RWPE1 (cell line): Measurements from ENCODE around the gene CLPTM1L.
"Not testable (repeated sequence)": the region's sequence is repeated elsewhere in the genome, so short reads cannot be mapped to it uniquely, and the experiment has no call there.

ENCODE experiments used
- CTCF ChIA-PET: fragments of 350-600 bp; sonication (Branson Sonifier 250); formaldehyde crosslinking; extraction: SDS; loops from one replicate; lab custom pipeline; 2021; lab: Yijun Ruan, JAX
- POLR2A ChIA-PET: fragments of 400-600 bp; formaldehyde crosslinking; extraction: SDS; loops from one replicate; lab custom pipeline; 2020; ENCODE audit warnings: antibody characterized with exemption; ENCODE audit not compliant: low non-redundant PET; lab: Yijun Ruan, JAX
- DNase-seq: peaks from one replicate; pipeline ENCODE4 v3.0.0; 2012; ENCODE audit warnings: low spot score
- H3K27ac ChIP-seq: fragments of 450-650 bp; 2 replicates; pipeline ENCODE4 v1.5.1; 2017
- TF ChIP-seq, protein P1 (sequence below): fragments of 450-650 bp; conservative IDR thresholded peaks from 2 replicates; pipeline ENCODE4 v1.5.1; 2017; ENCODE audit warnings: low read depth, mild to moderate bottlenecking

The CLPTM1L gene

DNA sequence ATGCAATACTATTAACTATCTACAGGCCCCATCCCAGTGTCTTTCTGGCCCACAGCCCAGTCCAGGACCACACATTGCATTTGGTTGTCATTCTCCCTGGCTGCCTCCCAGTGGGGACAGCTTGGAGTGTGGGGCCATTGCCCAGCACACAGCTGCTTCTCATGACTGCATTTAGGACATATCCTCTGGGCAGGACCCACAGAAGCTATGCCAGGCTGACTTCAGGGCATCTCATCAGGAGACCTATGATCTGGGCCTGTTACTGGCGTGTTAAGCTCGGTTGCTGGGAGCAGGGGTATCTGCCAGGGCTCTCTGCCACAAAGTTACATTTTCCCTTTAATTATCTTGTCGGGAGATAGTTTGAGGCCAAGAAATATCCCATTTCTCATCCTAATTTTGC lies 32.1 kb upstream of the CLPTM1L start:
- ChIA-PET POLR2A (no interaction called here), CTCF (interaction anchor here (1.1 kb wide), 1 partner anchor 203 kb away, joined by 4 read pairs; no protein-coding TSS in a partner anchor)
- TF ChIP-seq, protein P1, sequence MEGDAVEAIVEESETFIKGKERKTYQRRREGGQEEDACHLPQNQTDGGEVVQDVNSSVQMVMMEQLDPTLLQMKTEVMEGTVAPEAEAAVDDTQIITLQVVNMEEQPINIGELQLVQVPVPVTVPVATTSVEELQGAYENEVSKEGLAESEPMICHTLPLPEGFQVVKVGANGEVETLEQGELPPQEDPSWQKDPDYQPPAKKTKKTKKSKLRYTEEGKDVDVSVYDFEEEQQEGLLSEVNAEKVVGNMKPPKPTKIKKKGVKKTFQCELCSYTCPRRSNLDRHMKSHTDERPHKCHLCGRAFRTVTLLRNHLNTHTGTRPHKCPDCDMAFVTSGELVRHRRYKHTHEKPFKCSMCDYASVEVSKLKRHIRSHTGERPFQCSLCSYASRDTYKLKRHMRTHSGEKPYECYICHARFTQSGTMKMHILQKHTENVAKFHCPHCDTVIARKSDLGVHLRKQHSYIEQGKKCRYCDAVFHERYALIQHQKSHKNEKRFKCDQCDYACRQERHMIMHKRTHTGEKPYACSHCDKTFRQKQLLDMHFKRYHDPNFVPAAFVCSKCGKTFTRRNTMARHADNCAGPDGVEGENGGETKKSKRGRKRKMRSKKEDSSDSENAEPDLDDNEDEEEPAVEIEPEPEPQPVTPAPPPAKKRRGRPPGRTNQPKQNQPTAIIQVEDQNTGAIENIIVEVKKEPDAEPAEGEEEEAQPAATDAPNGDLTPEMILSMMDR = no peak
- DNase-seq = no peak
- no peak overlapping the region for H3K27ac ChIP-seq

DNA sequence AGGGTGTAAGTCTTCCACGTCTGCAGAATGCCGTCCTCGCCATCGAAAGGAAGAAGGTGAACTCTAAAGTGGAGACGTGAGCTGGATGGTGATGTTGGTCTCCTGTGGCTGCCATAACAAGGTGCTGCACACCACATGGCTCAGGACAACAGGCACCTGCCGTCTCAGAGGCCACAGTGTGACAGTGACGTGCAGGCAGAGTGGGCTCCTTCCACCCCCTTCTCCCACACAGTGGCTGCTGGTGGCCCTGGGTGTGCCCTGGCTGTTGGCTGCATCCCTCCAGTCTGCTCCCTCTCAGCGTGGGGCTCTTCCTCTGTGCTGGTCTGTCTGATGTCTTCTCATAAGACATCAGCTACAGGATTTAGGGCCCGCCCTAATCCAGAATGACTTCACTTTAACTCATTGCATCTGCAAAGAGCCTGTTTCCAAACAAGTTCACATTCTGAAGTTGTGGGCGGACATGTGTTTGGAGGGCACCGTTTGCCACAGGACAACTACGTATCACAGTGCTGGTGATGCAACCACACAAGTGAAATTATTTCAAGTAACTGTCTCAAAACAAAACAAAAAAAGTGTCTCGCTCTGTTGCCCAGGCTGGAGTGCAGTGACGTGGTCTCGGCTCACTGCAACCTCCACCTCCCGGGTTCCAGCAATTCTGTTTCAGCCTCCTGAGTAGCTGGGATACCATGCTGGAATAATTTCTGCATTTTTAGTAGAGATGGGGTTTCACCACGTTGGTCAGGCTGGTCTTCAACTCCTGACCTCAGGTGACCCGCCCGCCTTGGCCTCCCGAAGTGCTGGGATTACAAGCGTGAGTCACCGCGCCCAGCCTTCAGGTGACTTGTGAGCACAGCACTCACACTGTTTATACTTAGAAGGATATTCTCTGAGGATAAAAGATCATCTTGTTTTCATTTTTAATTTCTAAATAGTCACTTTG lies 31.2 kb upstream of the CLPTM1L start:
- no peak overlapping the region for H3K27ac ChIP-seq
- CTCF ChIA-PET = interaction anchor here (0.7 to 1.1 kb wide), 2 partner anchors 14 to 202 kb away, joined by 3 to 4 read pairs; no protein-coding TSS in a partner anchor
- TF ChIP-seq, protein P1 = no peak
- DNase-seq = no peak
- POLR2A ChIA-PET = no interaction called here

DNA sequence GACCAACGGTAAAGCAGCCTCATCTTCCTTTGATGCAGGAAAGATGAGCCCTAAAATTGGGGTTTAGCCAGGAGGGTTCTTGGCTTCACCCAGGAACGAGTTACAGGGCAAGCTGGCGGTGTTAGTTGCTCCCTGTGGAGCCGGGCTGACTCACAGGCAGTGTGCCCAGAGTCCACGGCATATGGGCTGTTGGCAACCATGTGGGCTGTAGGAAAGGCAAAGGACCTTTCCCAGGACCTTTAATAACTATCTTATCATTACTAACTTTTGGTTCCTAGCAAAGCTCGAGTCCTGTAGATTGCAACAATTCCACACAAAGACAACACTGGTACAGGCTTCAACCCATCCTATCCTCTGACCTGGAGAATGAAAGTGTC lies 29.8 kb upstream of the CLPTM1L start:
- TF ChIP-seq, protein P1 = no peak
- CTCF ChIA-PET = no interaction called here
- POLR2A ChIA-PET = no interaction called here
- no peak for DNase-seq
- no peak overlapping the region for H3K27ac ChIP-seq

DNA sequence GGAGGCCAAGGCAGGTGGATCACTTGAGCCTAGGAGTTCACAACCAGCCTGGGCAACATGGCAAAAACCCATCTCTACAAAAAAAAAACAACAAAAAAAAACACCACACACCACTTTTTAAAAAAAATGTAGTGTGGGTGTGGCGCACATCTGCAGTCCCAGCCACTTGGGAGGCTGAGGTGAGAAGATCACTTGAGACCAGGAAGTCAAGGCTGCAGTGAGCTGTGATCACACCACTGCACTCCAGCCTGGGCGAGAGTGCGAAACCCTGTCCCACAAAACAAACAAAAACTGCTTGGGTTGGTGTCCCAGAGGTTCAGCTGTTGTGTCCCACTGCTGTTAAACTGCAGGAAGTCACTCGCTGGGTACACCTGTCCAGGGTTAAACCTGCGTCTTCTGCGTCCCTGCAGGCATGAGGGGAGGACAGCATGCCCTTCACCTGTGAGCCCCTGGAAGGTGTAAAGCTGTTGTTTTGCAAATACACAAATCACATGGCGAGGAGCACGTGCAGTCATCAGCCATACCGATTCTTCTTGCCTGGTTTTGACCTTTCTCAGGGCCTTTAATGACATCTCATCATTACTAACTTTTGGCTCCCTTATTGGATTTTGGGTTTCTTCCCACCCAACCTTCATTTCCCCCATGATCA lies 29.3 kb upstream of the CLPTM1L start:
- CTCF ChIA-PET = no interaction called here
- H3K27ac ChIP-seq = no peak overlapping the region
- POLR2A ChIA-PET = no interaction called here
- DNase-seq = no peak
- TF ChIP-seq, protein P1 = no peak

DNA sequence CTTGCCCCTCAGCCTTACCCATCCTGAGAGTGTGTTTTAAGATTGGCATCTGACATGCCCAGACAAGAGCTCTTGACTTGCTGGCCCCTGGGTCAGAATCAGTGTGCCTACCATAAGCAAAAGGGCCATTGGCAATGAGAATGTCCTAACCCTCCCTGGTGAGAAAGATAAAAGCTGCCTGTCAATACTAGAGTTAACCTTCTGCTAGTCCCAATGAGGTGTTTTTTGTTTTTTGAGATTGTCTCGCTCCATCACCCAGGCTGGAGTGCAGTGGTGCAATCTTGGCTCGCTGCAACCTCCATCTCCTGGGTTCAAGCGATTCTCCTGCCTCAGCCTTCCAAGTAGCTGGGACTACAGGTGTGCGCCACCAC lies 27.1 kb upstream of the CLPTM1L start:
- H3K27ac ChIP-seq, POLR2A ChIA-PET, DNase-seq: not testable (repeated sequence)
- CTCF ChIA-PET = interaction anchor here (0.7 kb wide), 1 partner anchor 303 kb away, joined by 3 read pairs; no protein-coding TSS in a partner anchor

DNA sequence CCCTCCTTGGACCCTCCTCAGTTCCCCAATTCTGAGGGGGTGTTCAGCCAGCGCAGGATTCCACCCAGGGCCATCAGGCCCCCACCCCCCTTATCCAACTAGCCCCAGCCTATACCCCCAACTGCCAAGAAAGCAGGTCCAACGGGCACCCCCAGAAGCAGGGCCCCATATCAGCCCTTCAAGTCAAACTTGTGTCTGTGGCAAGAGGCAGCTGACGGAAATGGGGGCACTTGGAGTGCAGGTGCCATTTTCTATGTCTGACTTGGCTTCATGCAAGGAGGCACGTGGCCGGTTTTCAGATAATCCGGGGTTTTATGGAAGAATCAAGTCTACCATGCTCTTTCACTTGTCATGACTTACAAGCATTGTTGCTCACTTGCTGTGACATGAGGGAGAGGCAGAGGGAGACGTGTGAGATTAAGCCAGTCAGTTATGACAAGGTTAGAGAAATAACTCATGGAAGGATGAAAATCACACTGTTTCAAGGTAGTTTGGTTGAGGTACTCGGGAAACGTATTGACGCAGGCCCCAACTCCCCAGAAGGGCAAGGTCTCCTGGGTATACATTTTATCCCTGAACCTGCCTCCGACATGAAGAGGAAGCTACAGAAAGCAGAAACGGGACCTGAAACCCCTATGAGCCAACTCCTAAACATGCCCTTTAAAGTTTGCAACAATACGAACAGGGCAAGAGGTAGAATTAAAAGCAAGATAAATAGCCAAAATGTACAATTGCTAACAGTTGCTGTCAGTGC lies 26.5 kb upstream of the CLPTM1L start:
- POLR2A ChIA-PET = no interaction called here
- DNase-seq = no peak
- no peak overlapping the region for H3K27ac ChIP-seq
- CTCF ChIA-PET = no interaction called here
- TF ChIP-seq, protein P1 = no peak
